Activated CD8-positive, alpha-beta memory T cell treated with anti-CD3 and anti-CD28 coated beads for 36 hours (primary cell): Measurements from ENCODE around the gene P2RY6. TPM values are rescaled to one million over a fixed set of nuclear protein-coding genes. Genes with fewer than 3 reads are reported as not detected.
"Not testable (repeated sequence)": the region's sequence is repeated elsewhere in the genome, so short reads cannot be mapped to it uniquely, and the experiment has no call there.

Experiments used
- CTCF ChIA-PET: fragments of 350-600 bp; sonication (Branson Sonifier 250); formaldehyde crosslinking; loops from one replicate; lab custom pipeline; 2021; ENCODE audit warnings: antibody characterized with exemption; lab: Charles Lee
- POLR2A ChIA-PET: fragments of 350-600 bp; sonication (Branson Sonifier 250); formaldehyde crosslinking; loops from one replicate; lab custom pipeline; 2021; ENCODE audit warnings: antibody characterized with exemption; lab: Charles Lee
- total RNA-seq, 2 experiments: library from RNA; stranded (reverse); gene quantifications; one replicate each; pipeline ENCODE4 v1.2.3, GENCODE V29; 2021

P2RY6 gene
- total RNA-seq, 2 experiments from 2014 or later: not detected

- CTCF ChIA-PET, POLR2A ChIA-PET: not testable (repeated sequence)
These were observed 666 bp upstream of the P2RY6 start for GRCh38 chr11:73271478-73271865.

DNA sequence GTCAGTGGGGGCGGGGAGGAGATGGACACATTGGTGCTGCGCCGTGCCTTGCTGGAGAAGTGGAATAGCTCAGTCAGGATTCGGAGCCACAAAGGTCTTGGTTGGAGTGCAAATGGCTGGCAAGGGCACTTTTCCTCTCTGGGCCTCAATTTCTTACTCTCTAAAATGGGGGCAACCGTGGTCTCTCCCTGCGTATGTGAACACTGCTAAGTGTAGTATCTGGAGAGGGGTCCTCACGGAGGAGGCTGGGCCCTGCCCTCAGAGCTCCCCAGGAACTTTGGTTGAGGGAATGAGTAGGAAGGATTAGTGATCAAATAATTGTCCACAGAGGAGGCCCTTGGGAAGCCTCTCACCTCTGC, 521 bp downstream of the P2RY6 start:
- ChIA-PET CTCF (interaction anchor here (0.6 to 0.7 kb wide), 3 partner anchors 28 to 122 kb away, joined by 3 read pairs; no protein-coding TSS in a partner anchor), POLR2A (no interaction called here)

- CTCF ChIA-PET: interaction anchor here (0.7 kb wide), 1 partner anchor 122 kb away, joined by 3 read pairs; no protein-coding TSS in a partner anchor
- POLR2A ChIA-PET: no interaction called here
These were observed 1.2 kb downstream of the P2RY6 start for GRCh38 chr11:73273222-73273895.

DNA sequence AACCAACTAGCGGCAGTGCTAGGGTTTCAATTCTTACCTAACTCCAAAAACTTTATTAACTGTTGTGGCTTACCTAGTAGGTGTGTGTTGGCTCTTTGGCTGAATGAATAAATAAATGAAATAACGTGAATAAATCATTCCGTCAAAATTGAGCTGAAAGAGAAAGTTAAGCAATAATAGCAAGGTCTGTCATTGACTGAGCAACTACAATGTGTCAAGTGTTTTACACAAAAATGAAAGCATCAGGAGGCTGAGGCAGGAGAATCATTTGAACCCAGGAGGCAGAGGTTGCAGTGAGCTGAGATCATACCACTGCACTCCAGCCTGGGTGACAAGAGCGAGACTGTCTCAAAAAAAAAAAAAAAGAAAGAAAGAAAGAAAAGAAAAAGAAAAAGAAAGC, 2.1 kb downstream of the P2RY6 start:
- CTCF ChIA-PET: interaction anchor here (1.3 kb wide), 1 partner anchor 77 kb away, joined by 4 read pairs; no protein-coding TSS in a partner anchor
- POLR2A ChIA-PET: not testable (repeated sequence)

- CTCF ChIA-PET: interaction anchor here (1.3 kb wide), 1 partner anchor 77 kb away, joined by 4 read pairs; no protein-coding TSS in a partner anchor
- POLR2A ChIA-PET: no interaction called here
These were observed 2.7 kb downstream of the P2RY6 start for GRCh38 chr11:73274722-73275380.

DNA sequence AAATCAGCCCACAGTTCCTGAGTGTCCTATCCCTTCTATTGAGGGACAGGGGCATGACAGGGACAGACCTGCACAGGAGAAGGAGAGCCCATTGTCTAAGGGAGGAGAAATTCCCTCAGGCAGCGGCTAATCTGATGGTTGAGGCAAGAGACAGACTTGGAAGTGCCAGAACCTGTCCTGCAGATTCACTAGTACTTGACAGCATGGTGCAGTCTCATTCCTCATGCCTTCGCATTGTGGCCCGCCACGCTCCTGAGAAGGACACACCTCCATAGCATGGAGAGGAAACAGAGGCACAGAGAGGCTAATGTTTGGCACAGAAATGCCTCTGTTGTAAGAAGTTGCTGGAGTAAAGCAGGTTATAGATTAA, 3.2 kb downstream of the P2RY6 start:
- ChIA-PET POLR2A (no interaction called here), CTCF (interaction anchor here (1.3 kb wide), 1 partner anchor 76 kb away, joined by 4 read pairs; no protein-coding TSS in a partner anchor)

DNA sequence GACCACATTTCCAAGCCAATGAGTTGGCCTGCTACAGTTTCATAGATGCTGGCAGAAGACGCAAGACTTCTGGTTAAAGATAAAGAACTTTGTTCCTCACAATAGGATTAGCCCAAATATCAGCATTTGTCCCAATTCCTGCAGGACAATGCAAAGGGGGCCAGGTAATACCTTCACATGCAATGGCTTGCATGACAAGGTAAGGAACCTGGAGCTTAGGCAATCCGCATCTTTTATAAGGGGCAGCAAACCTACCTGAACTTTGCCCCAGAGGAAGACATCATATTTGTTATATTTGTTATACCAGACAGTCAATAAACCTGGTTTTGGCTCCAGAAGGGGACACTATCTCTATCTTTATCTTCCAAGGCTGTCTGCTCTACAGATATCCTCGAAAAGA, 5.3 kb downstream of the P2RY6 start:
- ChIA-PET CTCF (no interaction called here), POLR2A (interaction anchor here (0.5 kb wide), 1 partner anchor 421 kb away, joined by 9 read pairs; no protein-coding TSS in a partner anchor)

DNA sequence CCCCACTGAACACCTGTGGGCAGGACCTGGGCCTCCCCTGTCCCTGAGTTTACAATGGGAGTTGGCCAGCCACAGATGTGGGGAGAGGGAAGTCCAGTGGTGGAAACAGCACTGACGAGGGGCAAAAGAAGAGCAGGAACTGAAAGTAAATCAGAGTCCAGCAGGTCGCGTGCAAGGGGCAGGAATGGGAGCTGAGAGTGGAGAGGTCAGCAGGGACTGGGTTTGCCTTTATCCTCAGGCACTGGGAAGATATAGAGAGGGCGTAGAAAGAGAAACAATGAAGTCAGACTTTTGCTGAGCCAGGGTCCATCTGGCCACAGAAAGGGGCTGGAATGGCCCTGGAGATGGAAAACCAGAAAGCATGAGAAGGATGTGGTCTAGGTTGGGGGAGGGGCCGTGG, 8.5 kb downstream of the P2RY6 start:
- POLR2A ChIA-PET: no interaction called here
- CTCF ChIA-PET: interaction anchor here (0.5 to 1.5 kb wide), 2 partner anchors 12 to 54 kb away, joined by 3 read pairs; no protein-coding TSS in a partner anchor

DNA sequence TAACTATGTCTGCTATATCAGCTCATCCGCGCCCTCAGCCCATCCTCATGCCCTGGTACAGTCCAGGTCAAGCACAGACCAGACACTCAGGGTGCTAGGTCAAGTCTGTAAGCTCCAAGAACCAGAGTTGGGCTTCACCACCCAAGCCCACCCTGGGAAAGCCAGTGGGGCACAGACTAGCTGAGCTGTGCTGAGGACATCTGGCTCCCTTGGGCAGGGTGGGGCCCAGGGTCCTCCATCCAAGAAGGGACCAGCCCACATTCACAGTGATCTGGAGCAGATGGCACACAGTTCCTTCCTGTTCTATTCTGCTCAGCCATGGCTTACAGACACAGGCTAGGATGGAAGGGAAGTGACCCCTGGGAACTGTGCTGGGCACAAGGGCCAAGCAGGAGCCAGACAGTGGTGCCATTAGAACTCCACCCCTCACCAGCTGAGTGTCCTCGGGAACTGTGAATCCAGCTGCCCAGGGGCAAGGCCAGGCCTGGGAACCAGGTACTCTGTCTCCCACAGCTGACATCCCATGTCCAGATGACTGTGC, 9.1 kb downstream of the P2RY6 start:
- POLR2A ChIA-PET: no interaction called here
- CTCF ChIA-PET: interaction anchor here (1.5 kb wide), 1 partner anchor 11 kb away, joined by 3 read pairs; no protein-coding TSS in a partner anchor

DNA sequence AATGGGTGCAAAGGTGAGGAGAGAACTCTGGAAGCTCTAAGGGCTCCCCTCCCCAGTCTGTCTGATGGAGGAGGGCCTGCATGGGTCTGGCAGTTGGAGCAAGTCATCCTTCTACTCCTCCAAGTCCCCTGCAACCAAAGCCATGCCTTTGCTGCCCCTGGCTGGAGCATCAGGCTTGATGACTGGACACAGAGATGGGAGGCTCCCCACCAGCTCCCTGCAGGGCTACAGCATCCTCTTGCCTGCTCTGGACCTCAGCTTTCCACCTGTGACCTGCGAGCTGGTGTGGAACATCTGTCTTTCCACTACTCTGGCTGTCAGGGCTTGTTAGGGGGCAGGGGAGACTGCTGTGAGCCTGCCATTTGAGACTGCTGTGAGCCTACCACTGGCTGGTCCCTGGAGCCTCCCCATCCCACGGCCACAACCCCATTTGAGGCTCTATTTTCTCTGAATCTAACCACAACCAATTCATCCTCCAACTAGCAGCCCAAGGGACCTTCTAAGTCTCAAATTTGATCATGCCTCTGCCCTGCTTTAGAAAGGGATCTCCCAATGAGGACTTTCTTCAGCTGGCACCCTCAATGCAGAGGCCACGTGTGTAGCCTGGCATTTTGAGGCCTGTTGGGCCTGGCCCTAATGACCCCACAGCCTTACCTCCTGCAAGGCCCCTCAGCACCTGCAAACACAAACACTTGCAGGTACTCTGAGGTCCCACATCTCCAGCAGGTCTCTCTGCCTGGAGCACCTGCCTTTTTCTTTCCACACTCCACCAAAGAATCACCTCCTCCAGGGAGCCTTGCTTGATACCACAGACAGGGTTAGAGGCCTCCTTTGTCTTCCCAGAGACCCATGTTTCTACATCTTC, 9.9 kb downstream of the P2RY6 start:
- POLR2A ChIA-PET: no interaction called here
- CTCF ChIA-PET: interaction anchor here (2.3 kb wide), 1 partner anchor 53 kb away, joined by 5 read pairs; no protein-coding TSS in a partner anchor

- ChIA-PET CTCF (interaction anchor here (2.3 kb wide), 1 partner anchor 52 kb away, joined by 5 read pairs; no protein-coding TSS in a partner anchor), POLR2A (no interaction called here)
These were observed 11.3 kb downstream of the P2RY6 start for GRCh38 chr11:73283276-73284000.

GRCh38 chr11:73284106-73284505, 12.0 kb downstream of the P2RY6 start:
- POLR2A ChIA-PET: no interaction called here

GRCh38 chr11:73285721-73286120, 13.6 kb downstream of the P2RY6 start:
- POLR2A ChIA-PET: no interaction called here
- CTCF ChIA-PET: no interaction called here

More at GRCh38 chr11:73284106-73284505, 12.0 kb downstream of the P2RY6 start:
- CTCF ChIA-PET: interaction anchor here (2.3 kb wide), 1 partner anchor 51 kb away, joined by 5 read pairs; no protein-coding TSS in a partner anchor

GRCh38 chr11:73286240-73286810, 14.2 kb downstream of the P2RY6 start:
- ChIA-PET POLR2A (no interaction called here), CTCF (no interaction called here)

DNA sequence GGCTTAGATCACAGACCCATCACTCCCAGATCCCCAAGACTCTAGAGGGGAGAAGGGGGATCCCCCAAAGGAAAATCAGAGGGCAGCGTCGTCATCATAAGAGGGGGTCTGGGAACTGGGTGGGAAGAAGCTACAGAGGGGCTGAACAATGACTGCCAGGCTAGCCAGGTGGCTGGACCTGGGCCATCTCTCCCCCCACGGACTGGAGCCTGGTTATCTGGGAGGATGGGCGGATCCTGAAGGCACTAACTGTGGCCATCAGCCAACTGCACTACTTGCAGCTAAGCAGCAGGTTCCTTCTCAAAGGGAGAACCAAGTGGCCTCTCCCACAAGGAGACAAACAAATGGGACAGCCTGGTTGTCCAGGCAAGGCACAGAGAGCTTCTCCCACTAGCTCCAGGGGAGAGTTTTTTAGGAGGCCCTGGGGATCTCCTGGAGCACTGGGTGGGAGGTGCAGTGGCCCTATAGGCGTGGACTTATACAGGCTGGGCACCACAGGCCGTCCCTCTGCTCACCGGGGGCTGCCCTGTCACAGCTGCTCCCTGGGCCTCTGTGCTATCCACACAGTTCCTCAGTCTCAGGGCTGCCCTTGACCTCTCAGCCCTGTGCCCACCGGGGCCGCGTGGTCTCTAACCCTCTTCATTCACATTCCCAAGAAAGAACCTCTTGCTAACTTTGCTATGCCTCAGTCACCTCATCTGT, 15.4 kb downstream of the P2RY6 start:
- POLR2A ChIA-PET: no interaction called here
- CTCF ChIA-PET: no interaction called here

- ChIA-PET CTCF (interaction anchor here (1.2 to 1.7 kb wide), 3 partner anchors 13 to 110 kb away, joined by 3 to 4 read pairs (median 3); no protein-coding TSS in a partner anchor), POLR2A (no interaction called here)
These were observed 16.2 kb downstream of the P2RY6 start for GRCh38 chr11:73288192-73288872.
